Medulla oblongata (tissue), 1 donor: ENCODE results near the gene DVL1.

Experiments
- DNase-seq: peaks from one replicate; pipeline ENCODE4 v3.0.0-alpha.2; 2015; ENCODE audit errors: extremely low spot score

DVL1 gene

GRCh38 chr1:1299686-1300351, 49.4 kb downstream of the DVL1 start:
- no peak for DNase-seq

DNA sequence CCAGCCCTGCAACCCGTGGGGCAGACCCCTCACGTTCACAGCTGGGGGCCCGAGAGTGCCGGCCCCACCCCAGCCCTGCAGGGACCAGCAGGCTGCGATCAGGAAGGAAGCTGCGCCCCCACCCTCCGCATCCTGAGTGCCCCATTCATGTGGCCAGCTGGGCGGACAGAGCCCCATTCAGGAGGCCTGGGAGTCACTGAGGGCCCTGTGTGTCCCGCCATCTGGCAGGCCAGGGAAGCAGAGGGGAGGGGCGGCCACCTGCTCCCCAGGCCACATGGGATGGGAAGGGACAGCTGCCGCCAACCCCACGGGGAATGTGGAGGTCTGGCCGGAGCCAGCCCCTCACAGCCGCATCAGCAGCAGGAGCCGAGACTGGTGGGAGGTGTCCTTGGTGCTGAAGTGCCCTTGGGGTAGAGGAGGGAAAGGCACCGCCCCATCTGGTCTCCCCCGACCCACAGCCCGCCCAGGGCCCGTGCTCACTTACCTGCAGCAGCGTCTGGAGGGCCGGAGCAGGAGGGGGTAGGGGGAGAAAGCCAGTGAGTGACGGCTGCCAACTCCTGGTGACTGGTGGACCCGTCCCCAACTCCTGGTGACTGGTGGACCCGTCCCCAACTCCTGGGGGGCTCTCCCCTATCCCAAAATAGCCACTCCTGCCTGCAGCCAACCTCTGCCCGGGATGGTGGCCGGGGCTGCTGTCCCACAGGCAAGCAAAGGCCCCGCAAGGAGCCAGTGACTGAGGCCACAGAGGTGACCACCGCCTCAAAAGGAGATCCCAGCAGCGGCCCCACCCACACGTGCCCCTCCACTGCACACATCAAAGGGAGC, 50.1 kb downstream of the DVL1 start:
- peak; percentile 93 for DNase-seq

- DNase-seq: no peak
Observed at GRCh38 chr1:1297802-1298424, 51.3 kb downstream of the DVL1 start.

- no peak for DNase-seq
Observed at GRCh38 chr1:1296070-1297061, 52.9 kb downstream of the DVL1 start.

DNA sequence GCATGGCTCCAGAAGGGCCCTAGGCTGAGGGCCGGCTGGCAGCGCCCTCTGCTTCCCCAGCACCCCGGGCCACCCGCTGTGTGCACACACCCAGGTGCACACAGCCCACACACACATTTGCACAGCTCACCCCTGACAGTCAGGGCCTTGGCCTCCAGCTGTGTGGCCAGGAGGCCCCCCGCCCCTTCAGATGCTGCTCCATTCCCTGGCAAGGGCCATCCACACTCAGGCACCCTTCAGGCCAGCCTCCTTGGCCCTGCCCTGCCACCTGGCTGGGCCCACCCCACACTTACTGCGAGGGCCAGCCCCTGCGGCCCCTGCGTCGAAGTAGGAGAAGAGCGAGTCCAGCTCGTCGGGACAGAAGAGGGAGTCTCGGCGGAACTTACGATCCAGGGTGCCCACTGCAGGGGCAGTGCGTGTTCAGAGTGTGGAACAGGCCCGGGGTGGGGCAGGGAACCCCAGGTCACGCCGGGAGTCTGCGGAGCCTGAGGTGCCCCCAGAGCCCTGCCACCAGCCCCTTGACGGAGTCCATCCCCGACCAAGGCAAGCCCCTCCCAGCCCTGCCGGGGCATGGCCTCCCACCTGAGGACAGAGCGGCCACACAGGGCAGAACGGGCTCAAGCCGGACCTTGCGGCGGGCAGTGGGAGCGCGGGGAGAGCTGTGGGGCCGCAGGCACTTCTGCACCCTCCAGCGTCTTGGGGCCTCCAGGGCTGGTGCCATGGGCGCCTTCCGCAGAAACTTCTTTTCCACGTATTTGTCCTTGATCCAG, 53.9 kb downstream of the DVL1 start:
- DNase-seq: no peak

DNA sequence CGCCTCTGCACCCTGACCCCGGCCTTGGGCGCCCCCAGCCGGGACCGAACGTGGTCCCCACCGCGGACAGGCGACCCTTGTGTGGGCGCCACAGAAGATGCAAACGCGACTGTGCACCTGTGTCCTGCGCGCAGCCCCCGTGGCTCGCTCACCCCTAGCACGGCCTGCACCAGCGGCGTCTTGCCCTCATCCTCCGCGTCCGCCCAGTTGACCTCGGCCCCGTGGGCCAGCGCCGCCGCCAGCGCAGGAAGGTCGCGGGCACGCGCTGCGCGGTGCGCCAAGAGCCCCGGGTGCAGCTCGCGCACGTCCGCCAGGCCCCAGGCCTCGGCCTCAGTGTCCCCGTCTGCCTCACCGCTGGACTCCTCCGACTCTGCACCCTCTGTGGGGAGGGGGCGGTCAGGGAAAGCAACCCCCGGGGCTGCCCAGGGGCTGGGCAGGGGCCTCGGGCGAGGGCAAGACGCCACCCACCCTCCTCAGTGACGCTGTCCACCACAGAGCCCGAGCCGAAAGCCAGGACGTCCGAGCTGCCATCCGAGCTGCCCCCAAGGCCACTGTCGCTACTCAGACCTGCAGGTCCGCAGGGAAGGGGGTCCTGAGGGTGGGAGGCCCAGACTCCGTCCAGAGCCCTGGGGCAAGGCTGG, 54.8 kb downstream of the DVL1 start:
- DNase-seq: no peak

- no peak for DNase-seq
Observed at GRCh38 chr1:1293263-1294249, 55.7 kb downstream of the DVL1 start.

GRCh38 chr1:1292851-1293250, 56.4 kb downstream of the DVL1 start:
- DNase-seq: no peak

GRCh38 chr1:1292442-1292779, 56.8 kb downstream of the DVL1 start:
- DNase-seq: no peak

- peak; percentile 31 for DNase-seq
Observed at GRCh38 chr1:1291548-1292441, 57.4 kb downstream of the DVL1 start.

GRCh38 chr1:1291023-1291528, 58.1 kb downstream of the DVL1 start:
- DNase-seq: no peak

DNA sequence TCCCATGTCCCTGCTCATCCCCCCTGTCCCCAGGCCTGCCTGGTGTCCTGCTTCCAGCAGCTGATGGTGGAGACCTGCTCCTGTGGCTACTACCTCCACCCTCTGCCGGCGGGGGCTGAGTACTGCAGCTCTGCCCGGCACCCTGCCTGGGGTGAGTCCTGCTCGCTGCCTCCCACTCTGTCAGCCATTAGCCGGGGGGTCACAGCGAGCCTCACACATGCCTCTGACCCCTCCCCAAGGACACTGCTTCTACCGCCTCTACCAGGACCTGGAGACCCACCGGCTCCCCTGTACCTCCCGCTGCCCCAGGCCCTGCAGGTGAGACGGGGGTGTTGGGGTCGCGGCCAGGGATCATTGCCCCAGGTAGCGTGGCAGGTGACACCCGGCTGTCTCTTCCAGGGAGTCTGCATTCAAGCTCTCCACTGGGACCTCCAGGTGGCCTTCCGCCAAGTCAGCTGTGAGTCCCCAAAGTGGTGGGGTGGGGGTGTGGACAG, 58.9 kb downstream of the DVL1 start:
- no peak for DNase-seq

GRCh38 chr1:1287288-1288110, 61.7 kb downstream of the DVL1 start:
- DNase-seq: no peak

GRCh38 chr1:1286313-1287261, 62.6 kb downstream of the DVL1 start:
- DNase-seq: no peak

DNA sequence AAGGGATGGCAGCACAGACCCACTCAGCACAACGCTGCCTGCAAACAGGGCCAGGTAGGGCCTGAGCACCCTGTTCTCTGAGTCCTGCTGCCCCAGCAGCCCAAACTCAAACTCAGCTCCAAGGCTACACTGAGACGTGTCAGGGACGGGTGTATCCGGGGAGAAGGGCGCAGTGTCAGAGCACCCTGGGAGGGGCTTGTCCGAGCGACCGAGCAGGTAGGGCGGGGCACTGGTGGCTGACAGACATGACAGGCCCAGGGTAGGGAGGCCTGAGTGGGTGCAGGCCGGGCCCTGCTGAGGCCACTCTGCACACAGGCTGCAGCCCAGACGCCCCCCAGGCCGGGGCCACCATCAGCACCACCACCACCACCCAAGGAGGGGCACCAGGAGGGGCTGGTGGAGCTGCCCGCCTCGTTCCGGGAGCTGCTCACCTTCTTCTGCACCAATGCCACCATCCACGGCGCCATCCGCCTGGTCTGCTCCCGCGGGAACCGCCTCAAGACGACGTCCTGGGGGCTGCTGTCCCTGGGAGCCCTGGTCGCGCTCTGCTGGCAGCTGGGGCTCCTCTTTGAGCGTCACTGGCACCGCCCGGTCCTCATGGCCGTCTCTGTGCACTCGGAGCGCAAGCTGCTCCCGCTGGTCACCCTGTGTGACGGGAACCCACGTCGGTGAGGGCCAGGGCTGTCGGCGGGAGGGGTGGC, 63.5 kb downstream of the DVL1 start:
- DNase-seq: no peak
